Coronary artery (tissue), 2 donors: ENCODE measurements around the gene PRKN.

ENCODE experiments used
- DNase-seq: peaks from one replicate; pipeline ENCODE4 v3.0.0-alpha.2; 2017; ENCODE audit warnings: low spot score
- H3K27ac ChIP-seq, 2 donors: fragments of 200-600 bp; sonication (generic); one replicate each; pipeline ENCODE4 v1.5.1; 2016 to 2019
- H3K4me3 ChIP-seq: fragments of 200-600 bp; sonication (generic); 2 replicates; pipeline ENCODE4 v1.5.1; 2016; ENCODE audit warnings: mild to moderate bottlenecking, moderate library complexity
- CTCF ChIP-seq: fragments of 200-600 bp; sonication (generic); IDR thresholded peaks from one replicate; pipeline ENCODE4 v1.5.1; 2019; ENCODE audit warnings: antibody characterized with exemption

Gene PRKN

GRCh38 chr6:162056745-162057144 is 670.8 kb downstream of the PRKN start:
- DNase-seq = no peak
- no peak overlapping the region for H3K4me3 ChIP-seq
- no peak for TF ChIP-seq CTCF
- H3K27ac ChIP-seq = no peak overlapping the region

GRCh38 chr6:162056061-162056460 is 671.5 kb downstream of the PRKN start:
- no peak for DNase-seq
- Histone ChIP-seq H3K27ac (no peak overlapping the region), H3K4me3 (no peak overlapping the region)
- no peak for TF ChIP-seq CTCF

- no peak overlapping the region for H3K4me3 ChIP-seq
- no peak for DNase-seq
- TF ChIP-seq CTCF = no peak
- H3K27ac ChIP-seq = no peak overlapping the region
These were observed 672.2 kb downstream of the PRKN start for GRCh38 chr6:162055365-162055764.

- TF ChIP-seq CTCF = no peak
- no peak for DNase-seq
- no peak overlapping the region for H3K4me3 ChIP-seq
- no peak overlapping the region for H3K27ac ChIP-seq
These were observed 674.5 kb downstream of the PRKN start for GRCh38 chr6:162053084-162053483.

GRCh38 chr6:162050579-162050978 is 677.0 kb downstream of the PRKN start:
- no peak for TF ChIP-seq CTCF
- Histone ChIP-seq H3K27ac (no peak overlapping the region), H3K4me3 (no peak overlapping the region)
- DNase-seq = no peak

- no peak overlapping the region for H3K27ac ChIP-seq
- H3K4me3 ChIP-seq = no peak overlapping the region
- no peak for DNase-seq
- no peak for TF ChIP-seq CTCF
These were observed 681.2 kb downstream of the PRKN start for GRCh38 chr6:162046324-162046723.

GRCh38 chr6:162032620-162033019 is 694.9 kb downstream of the PRKN start:
- Histone ChIP-seq H3K27ac (no peak overlapping the region), H3K4me3 (no peak overlapping the region)
- DNase-seq = no peak
- no peak for TF ChIP-seq CTCF
